ENCODE measurements around the gene WFDC6.
"Not testable (repeated sequence)": the region's sequence is repeated elsewhere in the genome, so short reads cannot be mapped to it uniquely, and the experiment has no call there.

Gene WFDC6

DNA sequence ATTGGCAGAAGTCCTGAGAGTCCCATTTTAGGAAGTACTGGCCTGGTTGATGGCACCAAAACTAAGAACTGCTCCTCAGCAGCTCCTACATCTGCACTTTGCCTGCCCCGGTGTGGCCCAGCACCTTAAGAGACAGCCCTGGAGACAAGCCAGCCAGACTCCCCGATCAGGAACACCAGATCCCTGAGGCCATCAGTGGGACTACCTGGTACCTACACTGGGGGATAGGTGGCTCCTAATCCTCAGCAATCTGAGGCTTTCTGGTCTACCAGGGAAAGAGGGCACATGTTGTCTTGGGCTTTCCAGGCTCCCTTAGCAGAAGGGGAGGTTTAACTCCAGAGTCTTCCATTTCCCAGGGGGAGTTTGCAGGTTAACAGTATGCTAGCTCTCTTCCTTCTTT, at the start of gene WFDC6:
WFDC6 (minus strand) TSS at position 101 of the 400 bp plus-strand sequence; CDS start at position 26, 75 bp downstream.
- DNase-seq (ENCODE audit: insufficient read length, low spot score): no peak
- no peak for FAIRE-seq

DNA sequence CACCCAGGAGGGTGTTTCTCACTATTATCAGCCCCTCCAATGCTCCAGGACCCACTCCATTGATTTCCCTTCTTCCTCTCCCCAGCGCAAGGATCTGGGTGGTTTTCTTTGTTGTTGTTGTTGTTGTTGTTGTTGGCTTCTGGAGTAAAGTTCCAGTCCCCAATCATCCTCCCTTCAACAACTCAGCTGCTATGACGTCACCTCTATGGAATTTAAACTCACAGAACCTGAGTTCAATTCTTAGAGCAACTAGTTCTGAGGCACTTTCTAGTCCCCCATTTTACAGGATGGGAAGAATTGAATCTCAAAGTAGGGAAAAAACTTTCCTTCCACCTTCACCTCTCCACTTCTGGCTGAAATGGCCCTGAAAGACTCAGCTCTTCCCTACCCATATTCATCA, 49.5 kb upstream of the WFDC6 start:
- FAIRE-seq: no peak
- DNase-seq (ENCODE audit: insufficient read length, low spot score): no peak

DNA sequence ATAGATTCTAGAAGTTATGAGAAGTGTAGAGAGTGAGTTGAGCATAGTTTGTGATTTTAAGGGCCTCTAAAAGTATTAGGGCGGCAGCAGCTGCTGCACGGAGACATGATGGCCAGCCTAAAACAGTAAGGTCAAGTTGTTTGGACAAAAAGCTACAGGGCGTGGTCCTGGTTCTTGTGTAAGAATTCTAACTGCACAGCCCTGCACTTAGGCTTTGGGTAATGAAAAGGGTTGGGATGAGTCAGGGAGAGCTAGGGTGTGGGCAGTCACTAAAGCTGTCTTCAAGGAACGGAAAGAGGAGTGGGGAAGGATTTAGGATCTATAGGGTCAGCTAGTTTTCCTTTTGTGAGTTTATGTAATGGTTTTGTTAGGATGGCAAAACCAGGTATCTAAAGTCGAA, 46.7 kb upstream of the WFDC6 start:
- FAIRE-seq; DNase-seq (ENCODE audit: insufficient read length, low spot score): not testable (repeated sequence)

DNA sequence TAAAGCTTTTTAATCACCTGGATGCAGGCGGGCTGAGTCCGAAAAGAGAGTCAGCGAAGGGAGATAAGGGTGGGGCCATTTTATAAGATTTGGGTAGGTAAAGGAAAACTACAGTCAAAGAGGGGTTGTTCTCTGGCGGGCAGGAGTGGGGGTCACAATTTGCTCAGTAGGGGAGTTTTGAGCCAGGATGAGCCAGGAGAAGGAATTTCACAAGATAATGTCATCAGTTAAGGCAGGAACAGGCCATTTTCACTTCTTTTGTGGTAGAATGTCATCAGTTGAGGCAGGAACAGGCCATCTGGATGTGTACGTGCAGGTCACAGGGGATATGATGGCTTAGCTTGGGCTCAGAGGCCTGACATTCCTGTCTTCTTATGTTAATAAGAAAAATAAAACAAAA, 45.0 kb upstream of the WFDC6 start:
- not testable (repeated sequence) for FAIRE-seq; DNase-seq (ENCODE audit: insufficient read length, low spot score)

DNA sequence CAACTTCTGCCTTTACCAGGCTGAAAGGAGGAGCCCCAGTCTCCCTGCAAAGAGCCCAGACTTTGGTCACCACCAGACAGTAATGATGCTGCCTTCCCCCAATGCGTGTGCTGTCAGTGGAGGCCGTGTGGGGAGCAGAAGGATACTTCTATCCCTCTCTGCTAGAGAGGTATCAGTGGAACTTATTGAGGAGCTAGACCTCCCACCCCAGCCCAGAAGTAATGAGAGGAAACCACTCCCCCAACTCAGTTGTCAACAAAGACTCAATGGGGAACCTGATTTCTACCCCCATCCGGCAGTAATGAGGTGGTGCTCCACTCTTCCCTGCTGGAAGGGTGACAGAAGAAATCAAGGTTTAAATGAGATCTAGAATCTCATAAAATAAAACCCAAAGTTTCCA, 44.2 kb upstream of the WFDC6 start:
- no peak for DNase-seq (ENCODE audit: insufficient read length, low spot score)
- FAIRE-seq: peak; percentile 4

DNA sequence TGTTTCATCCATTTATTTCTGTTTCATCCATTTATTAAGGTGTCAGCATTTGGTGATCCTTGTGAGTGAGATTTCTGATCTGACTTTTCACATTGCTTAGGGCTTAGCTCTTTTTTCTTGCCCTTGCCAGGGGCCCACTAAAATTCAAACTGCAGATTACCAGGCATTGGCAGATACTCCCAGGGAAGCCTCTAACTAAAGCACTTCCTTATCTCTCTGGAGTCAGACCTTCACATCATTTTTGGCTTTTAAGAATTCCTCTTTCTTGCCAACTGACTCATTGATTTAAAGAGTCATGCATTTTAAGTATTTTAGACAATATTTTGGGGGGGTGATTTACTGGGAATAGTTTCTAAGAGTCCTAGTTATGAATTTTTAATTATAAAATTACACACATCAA, 42.4 kb upstream of the WFDC6 start:
- FAIRE-seq (no peak), DNase-seq (ENCODE audit: insufficient read length, low spot score) (no peak)

DNA sequence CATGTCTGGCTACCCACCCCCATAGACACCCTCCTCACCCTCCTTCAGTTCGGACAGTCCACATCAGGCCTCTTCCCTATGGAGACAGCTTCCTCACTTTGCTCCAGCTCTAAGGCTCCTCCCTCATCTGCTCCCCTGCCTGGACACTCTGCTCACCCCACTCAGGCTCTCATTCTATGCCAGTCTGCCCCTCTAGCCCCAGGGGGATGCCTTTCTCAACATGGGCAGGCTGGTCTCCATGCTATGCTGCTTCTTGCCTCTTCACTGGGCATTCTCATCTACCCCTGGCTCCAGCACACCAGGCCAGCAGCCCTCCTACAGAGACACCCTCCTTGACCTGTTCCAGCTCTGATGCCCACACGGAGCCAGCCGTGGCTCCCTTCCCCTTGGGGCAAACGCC, 39.9 kb upstream of the WFDC6 start, which contains the start of gene WFDC8:
WFDC8 (minus strand) TSS at position 101 of the 400 bp plus-strand sequence; CDS start at position 64, 37 bp downstream.
- FAIRE-seq: no peak

DNA sequence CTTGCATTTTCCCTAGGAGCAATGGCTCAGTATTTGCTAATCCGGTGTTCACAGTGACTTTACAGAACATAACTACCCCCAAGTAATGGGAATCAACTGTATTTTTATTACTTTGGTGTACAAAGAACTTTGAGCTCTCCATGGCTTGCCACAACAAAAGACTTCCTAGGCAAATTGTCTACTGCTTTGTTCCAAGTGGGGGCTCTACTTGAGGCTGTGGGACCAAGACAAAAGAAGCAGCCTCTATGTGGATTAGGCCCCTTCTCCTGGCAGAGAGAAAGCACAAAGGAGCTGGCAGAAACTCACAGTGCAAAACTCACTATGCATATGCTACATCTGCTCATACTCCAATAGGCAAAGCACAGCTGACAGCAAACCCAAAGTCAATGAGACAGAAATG, 38.9 kb upstream of the WFDC6 start:
- FAIRE-seq: no peak

More for the DNA sequence above, 39.9 kb upstream of the WFDC6 start, which contains the start of gene WFDC8:
- DNase-seq (ENCODE audit: insufficient read length, low spot score): no peak

DNA sequence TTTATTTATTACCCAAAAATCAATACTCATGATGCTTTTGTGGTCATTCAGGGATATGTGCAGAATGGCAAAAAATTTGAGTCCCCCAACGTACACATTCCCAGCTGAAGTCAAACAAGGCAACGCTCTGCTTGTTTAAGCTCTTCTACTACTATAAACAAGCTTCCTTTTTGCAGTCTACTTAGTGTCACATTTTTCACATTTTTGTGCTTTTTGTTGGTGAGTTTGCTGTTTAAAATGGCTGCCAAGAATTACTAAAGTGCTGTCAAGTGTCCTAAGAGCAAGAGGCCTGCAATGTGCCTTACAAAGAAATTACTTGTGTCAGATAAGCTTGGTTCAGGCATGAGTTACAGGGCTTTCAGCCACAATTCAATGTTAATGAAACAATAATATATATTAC, 37.7 kb upstream of the WFDC6 start:
- FAIRE-seq (peak; percentile 20), DNase-seq (ENCODE audit: insufficient read length, low spot score) (no peak)

More for the DNA sequence above, 38.9 kb upstream of the WFDC6 start:
- DNase-seq (ENCODE audit: insufficient read length, low spot score): no peak

DNA sequence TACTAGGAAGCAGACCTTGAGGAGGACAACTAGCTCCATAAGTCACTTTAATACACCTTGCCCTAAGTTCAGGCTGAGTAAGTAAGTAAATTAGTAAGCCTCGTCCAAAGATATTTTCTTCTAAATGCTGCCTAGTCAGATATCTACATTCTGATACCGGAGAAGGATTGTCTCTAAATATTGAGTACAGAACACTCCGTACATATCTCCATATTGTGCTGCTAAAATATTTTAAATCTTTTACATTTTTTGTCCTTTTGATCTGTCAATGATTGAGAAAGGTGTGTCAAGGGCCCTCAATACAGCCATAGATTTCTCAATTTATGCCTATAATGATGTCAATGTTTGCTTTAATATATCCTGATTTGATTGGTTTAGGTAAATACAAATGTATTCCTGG, 36.6 kb upstream of the WFDC6 start:
- DNase-seq (ENCODE audit: insufficient read length, low spot score) (no peak), FAIRE-seq (no peak)

DNA sequence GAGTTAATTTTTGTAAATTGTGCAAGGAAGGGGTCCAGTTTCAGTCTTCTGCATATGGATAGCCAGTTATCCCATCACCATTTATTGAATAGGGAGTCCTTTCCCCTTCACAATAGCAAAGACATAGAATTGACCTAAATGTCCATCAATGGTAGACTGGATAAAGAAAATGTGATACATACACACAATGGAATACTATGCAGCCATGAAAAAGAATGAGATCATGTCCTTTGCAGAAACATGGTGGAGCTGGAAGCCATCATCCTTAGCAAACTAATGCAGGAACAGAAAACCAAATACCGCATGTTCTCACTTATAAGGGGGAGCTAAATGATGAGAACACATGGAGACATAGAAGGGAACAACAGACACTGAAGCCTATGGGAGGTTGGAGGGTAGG, 30.4 kb upstream of the WFDC6 start:
- FAIRE-seq; DNase-seq (ENCODE audit: insufficient read length, low spot score): not testable (repeated sequence)

DNA sequence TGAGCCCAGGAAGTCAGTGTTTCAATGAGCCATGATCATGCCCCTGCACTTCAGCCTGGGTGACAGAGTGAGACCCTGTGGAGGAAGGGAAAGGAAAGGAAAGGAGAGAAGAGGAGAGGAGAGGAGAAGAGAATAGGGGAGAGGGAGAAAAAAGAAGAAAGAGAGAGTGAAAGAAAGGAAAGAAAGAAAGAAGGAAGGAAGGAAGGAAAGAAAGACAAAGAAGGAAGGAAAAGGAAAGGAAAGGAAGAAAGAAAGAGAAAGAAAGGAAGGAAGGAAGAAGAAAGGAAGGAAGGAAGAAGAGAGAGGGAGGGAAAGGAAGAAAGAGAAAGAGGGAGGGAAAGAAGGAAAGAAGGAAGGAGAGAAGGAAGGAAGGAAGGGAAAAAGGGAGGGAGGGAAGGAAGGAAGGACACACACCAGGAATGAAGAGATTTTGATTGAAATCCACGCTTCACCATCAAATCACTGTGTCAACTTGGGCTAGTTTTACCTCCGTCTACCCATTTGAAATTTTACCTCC, 25.5 kb upstream of the WFDC6 start:
- DNase-seq (ENCODE audit: insufficient read length, low spot score) (no peak), FAIRE-seq (peak; percentile 71)

DNA sequence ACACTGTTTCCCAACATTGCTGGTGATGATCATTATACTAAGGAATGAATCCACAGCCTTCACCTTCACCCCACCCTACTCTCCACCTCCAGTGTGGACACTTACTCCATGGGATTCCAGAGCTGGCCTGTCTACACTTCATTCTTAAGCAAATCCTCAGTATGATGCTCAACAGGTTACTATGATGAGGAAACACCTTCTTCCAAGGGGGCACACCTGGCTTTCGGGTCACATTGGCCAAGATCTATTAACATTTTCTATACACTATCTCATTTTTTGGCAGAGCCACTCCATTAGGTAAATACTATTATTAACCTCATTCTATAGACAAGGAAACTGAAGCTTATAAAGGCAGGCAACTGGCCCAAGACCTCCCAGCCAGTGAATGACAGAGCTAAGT, 15.9 kb upstream of the WFDC6 start:
- no peak for DNase-seq (ENCODE audit: insufficient read length, low spot score)
- FAIRE-seq: peak; percentile 72

DNA sequence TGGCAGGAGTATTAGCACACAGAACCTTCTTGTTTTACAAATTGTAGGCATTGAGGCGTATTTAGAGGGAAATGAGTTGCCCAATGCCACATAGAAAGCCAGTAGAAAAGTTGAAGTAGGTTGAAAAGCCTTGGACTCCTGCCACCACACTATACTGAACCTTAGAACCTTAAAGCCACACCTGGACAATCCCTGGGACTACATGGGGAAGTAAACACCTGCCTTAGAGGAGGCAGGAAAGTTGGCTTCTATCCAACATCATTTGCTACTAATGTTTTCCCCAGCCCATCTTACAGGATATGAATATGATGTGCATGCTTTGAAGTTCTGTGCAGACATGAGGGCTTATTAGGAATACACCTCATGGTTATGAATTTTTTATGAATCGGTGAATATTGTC, 13.2 kb upstream of the WFDC6 start:
- FAIRE-seq (no peak), DNase-seq (ENCODE audit: insufficient read length, low spot score) (no peak)

DNA sequence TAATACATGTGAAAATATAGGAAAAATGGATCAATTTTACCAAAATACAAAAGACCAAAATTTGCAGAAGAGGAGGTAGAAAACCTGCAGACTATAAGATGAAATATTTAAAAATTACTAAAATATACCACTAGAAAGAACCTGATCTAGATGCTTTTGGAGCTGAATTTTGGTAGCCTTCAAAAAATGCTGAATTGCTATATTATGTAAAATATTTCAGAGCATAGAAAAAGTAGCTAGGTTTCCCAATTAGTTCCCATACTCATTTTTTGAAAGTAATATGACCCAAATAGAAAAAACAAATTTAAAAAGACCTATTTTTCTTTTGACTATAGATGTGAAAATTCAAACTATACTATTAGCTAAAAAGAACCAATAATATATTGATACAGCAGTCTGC, 11.5 kb upstream of the WFDC6 start:
- FAIRE-seq (no peak), DNase-seq (ENCODE audit: insufficient read length, low spot score) (no peak)

DNA sequence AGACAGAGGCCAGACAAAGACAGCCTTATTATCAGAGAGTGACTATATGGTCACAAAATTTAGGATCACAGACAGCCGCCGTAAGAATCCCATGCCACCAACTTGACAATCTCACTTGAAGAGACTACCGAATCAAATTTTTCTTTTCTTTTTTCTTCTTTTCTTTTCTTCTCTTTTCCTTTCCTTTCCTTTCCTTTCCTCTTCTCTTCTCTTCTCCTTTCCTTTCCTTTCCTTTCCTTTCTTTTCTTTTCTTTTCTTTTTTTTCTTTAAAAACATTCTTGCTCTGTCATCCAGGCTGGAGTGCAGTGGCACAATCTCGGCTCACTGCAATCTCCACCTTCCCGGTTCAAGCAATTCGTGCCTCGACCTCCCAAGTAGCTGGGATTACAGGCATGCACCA, 9.1 kb upstream of the WFDC6 start:
- DNase-seq (ENCODE audit: insufficient read length, low spot score) (no peak), FAIRE-seq (no peak)

DNA sequence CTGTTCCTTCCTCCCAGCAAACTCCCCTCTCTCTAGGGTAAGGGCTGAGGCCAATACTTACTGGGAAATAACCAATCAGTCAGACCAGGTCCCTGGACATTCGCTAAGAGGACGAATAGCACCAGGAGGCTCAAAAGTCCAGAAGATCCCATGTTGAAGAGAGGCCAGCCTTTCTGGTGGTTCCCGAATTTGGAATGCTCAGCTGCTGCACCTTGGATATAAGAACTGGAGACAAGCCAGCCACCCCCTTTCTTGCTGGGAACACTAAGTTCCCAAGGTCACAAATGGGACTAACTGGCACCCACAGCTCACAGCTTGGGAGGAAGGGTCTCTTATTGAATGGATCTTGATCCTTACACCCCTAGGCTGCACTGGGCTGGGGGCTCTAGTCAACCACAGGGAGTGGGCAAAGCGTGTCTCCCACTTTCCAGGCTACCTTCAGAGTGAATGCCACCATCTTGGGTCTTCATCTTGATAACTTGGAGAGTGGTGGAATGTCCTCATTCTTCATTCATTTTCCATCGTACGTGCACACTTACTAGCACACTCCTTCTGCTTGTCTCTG, 8.0 kb upstream of the WFDC6 start, which contains the start of gene EPPIN:
EPPIN (minus strand) TSS at position 196 of the 565 bp plus-strand sequence; CDS start at position 152, 44 bp downstream.
- FAIRE-seq (no peak), DNase-seq (ENCODE audit: insufficient read length, low spot score) (no peak)

DNA sequence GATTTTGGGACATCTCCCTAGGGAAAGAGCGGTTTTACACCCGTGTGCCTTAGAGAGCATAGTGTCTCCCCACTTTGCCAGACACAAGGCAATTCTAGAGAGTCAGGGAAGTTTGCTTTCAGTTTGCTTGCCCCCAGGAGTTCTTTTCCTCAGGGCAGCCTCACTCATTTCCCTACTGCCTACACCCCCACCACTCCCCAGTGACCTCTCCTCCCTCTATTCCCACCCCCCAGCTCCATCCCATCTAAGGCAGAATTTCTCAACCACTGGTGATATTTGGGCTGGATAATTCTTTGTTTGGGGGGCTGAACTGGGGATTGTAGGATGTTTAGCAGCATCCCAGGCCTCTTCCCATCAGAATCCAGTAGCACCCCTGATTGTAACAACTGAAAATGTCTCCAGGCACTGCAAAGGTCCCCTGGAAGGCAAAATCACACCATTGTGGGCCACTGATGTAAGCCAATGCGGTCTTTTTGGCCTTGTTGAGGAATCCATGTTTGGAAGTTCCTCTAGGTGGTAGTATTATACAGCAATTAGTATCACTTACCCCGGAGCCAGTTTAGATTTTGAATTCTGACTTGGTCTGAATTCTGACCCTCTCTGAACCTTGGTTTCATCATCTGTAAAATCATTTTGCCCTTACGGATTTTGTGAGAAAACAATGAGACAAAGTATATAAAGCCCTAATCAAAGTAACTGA, 6.6 kb upstream of the WFDC6 start:
- peak; percentile 46 for FAIRE-seq
- peak; percentile 74 for DNase-seq (ENCODE audit: insufficient read length, low spot score)

DNA sequence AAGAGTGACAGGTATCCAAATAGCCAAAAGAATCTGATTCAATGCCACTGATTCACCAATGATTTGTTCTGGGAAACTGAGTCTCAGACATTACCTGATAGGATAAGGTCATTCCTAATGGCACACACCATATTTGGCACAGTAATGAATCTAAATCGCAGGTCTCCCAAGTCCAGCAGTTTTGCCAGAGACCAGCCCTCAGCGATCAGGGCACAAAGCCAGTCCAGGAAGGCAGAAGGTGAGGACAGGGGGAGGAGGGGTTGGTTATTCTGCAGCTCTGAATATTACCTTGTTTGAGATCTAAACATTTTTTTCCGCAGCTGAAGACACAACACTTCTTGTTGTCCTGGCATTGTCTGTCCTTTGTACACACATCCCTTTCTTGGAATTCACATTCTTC, 6.1 kb upstream of the WFDC6 start:
- DNase-seq (ENCODE audit: insufficient read length, low spot score): no peak
- FAIRE-seq: no peak

DNA sequence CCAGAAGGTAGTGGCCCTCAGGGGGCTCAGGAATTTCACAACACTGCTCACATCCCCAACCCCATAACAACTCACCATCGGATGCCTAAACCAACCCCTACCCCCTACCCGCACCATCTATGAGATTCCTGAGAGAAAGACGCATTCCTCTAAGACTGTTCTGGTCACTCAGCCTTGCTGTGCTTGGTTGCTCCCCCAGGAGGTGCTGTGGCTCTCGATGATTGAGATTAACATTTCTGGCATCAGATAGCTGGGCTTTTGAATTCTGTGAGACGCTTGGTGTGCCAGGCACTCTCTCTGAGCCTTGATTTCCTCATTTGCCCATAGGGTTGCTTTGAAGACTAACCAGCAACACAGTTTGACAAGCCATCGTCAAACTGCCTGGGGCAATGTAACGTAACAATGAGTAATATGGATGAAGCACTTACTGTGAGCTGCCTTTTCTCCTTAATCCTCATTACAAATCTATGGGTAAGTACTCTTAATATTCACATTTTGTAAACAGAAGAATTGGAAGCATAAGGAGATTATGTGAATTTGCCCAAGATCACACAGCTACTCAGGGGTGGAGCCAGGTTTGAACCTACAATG, 978 bp downstream of the WFDC6 start:
- DNase-seq (ENCODE audit: insufficient read length, low spot score): no peak
- peak; percentile 83 for FAIRE-seq

DNA sequence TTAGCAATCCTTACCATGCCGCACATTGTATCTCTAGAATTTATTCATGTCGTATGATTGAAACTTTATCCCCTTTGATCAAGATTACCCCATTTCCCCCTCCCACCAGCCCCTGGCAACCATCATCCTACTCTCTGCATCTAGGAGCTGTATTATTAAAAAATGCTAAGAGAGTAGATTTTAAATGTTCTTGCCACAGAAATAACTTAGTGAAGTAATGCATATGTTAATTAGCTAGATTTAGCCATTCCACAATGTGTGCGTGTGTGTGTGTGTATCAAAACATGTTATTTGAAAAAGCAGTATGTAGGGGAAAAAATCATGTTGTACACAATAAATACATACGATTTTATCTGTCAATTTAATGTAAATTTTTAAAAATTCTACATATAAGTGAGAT, 12.0 kb downstream of the WFDC6 start:
- DNase-seq (ENCODE audit: insufficient read length, low spot score): no peak
- FAIRE-seq: peak; percentile 55

DNA sequence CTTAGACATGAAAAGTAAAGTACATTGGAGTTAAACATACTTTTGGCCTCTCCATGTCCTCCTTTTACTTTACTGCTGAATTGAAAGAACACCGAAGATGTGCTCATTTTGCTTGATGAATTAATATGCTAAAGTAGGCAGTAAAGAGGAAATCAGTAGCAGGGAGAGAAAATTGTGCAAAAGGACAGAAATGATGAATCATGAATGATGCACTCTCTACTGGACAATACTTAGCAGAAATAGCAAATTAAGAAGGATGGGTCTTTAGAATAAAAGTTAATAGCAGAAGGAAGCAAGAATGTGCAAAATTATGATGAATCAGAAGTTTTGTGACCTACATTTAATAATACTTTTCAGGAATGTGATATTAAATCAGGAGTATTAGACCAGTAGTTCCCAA, 15.5 kb downstream of the WFDC6 start:
- DNase-seq (ENCODE audit: insufficient read length, low spot score): no peak
- FAIRE-seq: peak; percentile 60

Data from HTR-8/SVneo (cell line).